HepG2 (cell line): Measurements from ENCODE around the gene INF2. TPM values are rescaled to one million over a fixed set of nuclear protein-coding genes. Genes with fewer than 3 reads are reported as not detected.
A peak's percentile ranks its signal among the peaks of the same experiment; 100 is the strongest.

Experiments used
- ATAC-seq: fragments of 200-7000 bp; cut with Tn5 transposase; 3 replicates; pipeline ENCODE4 v1.9.1; 2020; ENCODE audit warnings: mild to moderate bottlenecking, moderate library complexity
- BruUV-seq: library from RNA; stranded (reverse); fragments of 400-500 nt; replicated peaks from 2 replicates; lab custom pipeline; 2021; lab: Mats Ljungman, UMichigan
- CTCF ChIA-PET: fragments of 300-600 bp; formaldehyde crosslinking; extraction: SDS; loops from one replicate; lab custom pipeline; 2021; ENCODE audit warnings: low total read pairs, inconsistent platforms, low intra/inter-chr PET ratio; lab: Yijun Ruan, JAX
- POLR2A ChIA-PET: fragments of 350-600 bp; sonication (Branson Sonifier 250); formaldehyde crosslinking; loops from one replicate; lab custom pipeline; 2020; ENCODE audit warnings: antibody characterized with exemption, inconsistent platforms; lab: Yijun Ruan, JAX
- DNase-seq: peaks from one replicate; pipeline ENCODE4 v3.0.0-alpha.2; 2015; ENCODE audit warnings: low spot score
- FAIRE-seq: peaks from 3 replicates; lab custom pipeline; 2011; peaks lifted over from hg19 to GRCh38; lab: Jason Lieb, UNC
- H2AFZ ChIP-seq: one replicate; pipeline ENCODE4 v1.6.1; 2011; ENCODE audit warnings: low read length, inconsistent platforms
- H3K27ac ChIP-seq: fragments of 300-600 bp; 3 replicates; pipeline ENCODE4 v1.8.0; 2011; ENCODE audit warnings: mixed run types, mild to moderate bottlenecking, mixed read lengths, low read length, inconsistent platforms; ENCODE audit not compliant: insufficient read depth; ENCODE audit errors: extremely low read length
- H3K27me3 ChIP-seq, 2 experiments: fragments of 200-600 bp in 1 of 2; 2 replicates in 1 of 2; 3 replicates in 1 of 2; pipeline versions ENCODE4 v1.6.0 to v1.8.0; 2011; ENCODE audit warnings: low read length in 2 of 2, mild to moderate bottlenecking in 2 of 2, moderate library complexity in 2 of 2, inconsistent platforms in 1 of 2; ENCODE audit not compliant: insufficient read depth in 2 of 2, control insufficient read depth in 1 of 2
- H3K36me3 ChIP-seq, 2 experiments: fragments of 200-600 bp in 1 of 2; replicated peaks in 1 of 2; 2 replicates in 1 of 2; 3 replicates in 1 of 2; pipeline versions ENCODE4 v1.5.1 to v1.8.0; 2011; ENCODE audit warnings: low read length in 2 of 2, inconsistent platforms in 1 of 2; ENCODE audit not compliant: insufficient read depth in 2 of 2, control insufficient read depth in 1 of 2
- H3K4me1 ChIP-seq: 2 replicates; pipeline ENCODE4 v1.5.1; 2012; ENCODE audit warnings: low read length, inconsistent platforms; ENCODE audit not compliant: insufficient read depth
- H3K4me2 ChIP-seq: 2 replicates; pipeline ENCODE4 v1.6.0; 2011; ENCODE audit warnings: low read depth, low read length, inconsistent platforms
- H3K4me3 ChIP-seq, 3 experiments: fragments of 200-600 bp in 1 of 3; sonication (generic), shearing (Covaris generic) in 1 of 3; replicated peaks in 1 of 3; 2 replicates each; pipeline ENCODE4 v1.5.1; 2011 to 2016; ENCODE audit warnings: low read length in 3 of 3, inconsistent platforms in 2 of 3, low read depth in 2 of 3, mild to moderate bottlenecking in 2 of 3, control low read depth in 1 of 3, mixed read lengths in 1 of 3; ENCODE audit not compliant: insufficient read depth in 1 of 3
- H3K79me2 ChIP-seq: one replicate; pipeline ENCODE4 v1.6.1; 2011; ENCODE audit warnings: low read length, inconsistent platforms; ENCODE audit not compliant: insufficient read depth
- H3K9ac ChIP-seq: 2 replicates; pipeline ENCODE4 v1.6.0; 2011; ENCODE audit warnings: mild to moderate bottlenecking, low read depth, low read length, inconsistent platforms; ENCODE audit not compliant: insufficient read depth
- H3K9me3 ChIP-seq: 2 replicates; pipeline ENCODE4 v1.5.1; 2012; ENCODE audit warnings: mild to moderate bottlenecking, low read length
- H4K20me1 ChIP-seq: 2 replicates; pipeline ENCODE4 v1.6.0; 2011; ENCODE audit warnings: inconsistent platforms, mild to moderate bottlenecking, low read length, moderate library complexity; ENCODE audit not compliant: insufficient read depth
- ZNF260 ChIP-seq: sonication (generic); formaldehyde crosslinking; IDR thresholded peaks from 2 replicates; pipeline ENCODE4 v1.4.0; 2020; ENCODE audit warnings: missing genetic modification reagents, low read depth, mild to moderate bottlenecking, borderline replicate concordance
- ZNF687 ChIP-seq: sonication (generic); formaldehyde crosslinking; IDR thresholded peaks from 2 replicates; pipeline ENCODE4 v1.5.1; 2020; ENCODE audit warnings: mild to moderate bottlenecking, missing genetic modification reagents, moderate library complexity
- WGBS: methylation state at CpG from one replicate; pipeline ENCODE4 v1.1.6; 2017; ENCODE audit warnings: low lambda C conversion rate; 5-methylcytosine and 5-hydroxymethylcytosine counted together
- in situ Hi-C: cut with HindIII; loops from 2 replicates; pipeline ENCODE4 v1.10.0; 2017; ENCODE audit warnings: low pct_unique_long_range_greater_than_20kb; ENCODE audit not compliant: extremely low pct_ligation_motif_present
- intact Hi-C: fragments of 100-400 bp; cut with micrococcal nuclease; formaldehyde crosslinking; loops from one replicate; pipeline ENCODE4 v1.10.0; 2022; ENCODE audit not compliant: unreplicated experiment
- polyA plus RNA-seq, 8 experiments: library from polyadenylated mRNA; depleted of rRNA in 3 of 8; stranded (reverse) in 7 of 8; unstranded in 1 of 8; fragments of >200 nt; fragmentation: Illumina TruSeq in 4 of 8; extraction: Trizol in 4 of 8; gene quantifications; 2 replicates each; pipeline versions ENCODE4 v1.2.1 to v1.2.3, GENCODE V29; 2011 to 2016; ENCODE audit warnings: low read depth in 4 of 8, missing spikeins in 1 of 8, mixed read lengths in 1 of 8; ENCODE audit not compliant: insufficient read depth in 1 of 8
- total RNA-seq, 5 experiments: library from RNA; depleted of rRNA; stranded (reverse); fragments of >200 nt; fragmentation: Illumina TruSeq; extraction: Trizol; gene quantifications; 2 replicates each; pipeline ENCODE4 v1.2.3, GENCODE V29; 2016; ENCODE audit warnings: low read depth in 1 of 5

Gene INF2
- total and polyA plus RNA-seq, 2 of the 13 experiments (the other 11 are each of a cell fraction or from before 2014, with no cell fraction given): 16.4 to 26.4 TPM

- Histone ChIP-seq H3K79me2 (no peaks in the 10 kb centered on the region), H3K27ac (no peak overlapping the region), H3K4me1 (peaks cover 46% of the 10 kb centered on the region), H3K4me2 (no peak overlapping the region), H4K20me1 (no peaks in the 10 kb centered on the region), H3K9ac (no peak overlapping the region), H3K27me3 (peaks cover 10 to 53% of the 10 kb centered on the region in 2 experiments; a peak in 4 of 5 replicates), H3K36me3 (no peaks in the 10 kb centered on the region), H3K9me3 (no peaks in the 10 kb centered on the region), H3K4me3 (no peak overlapping the region), H2AFZ (no peak overlapping the region)
- FAIRE-seq (no peak), ATAC-seq (no peak), DNase-seq (no peak)
- ChIA-PET POLR2A (no interaction called here), CTCF (no interaction called here)
- peak; percentile 23; the same call in 1 of the 2 replicates for TF ChIP-seq ZNF687 (CRISPR knock-in tag)
- TF ChIP-seq ZNF260: no peak
- in situ Hi-C loops (loop anchor here (5.0 kb wide), 1 partner anchor 507 kb away; the partner anchor contains the start of gene KIF26A), intact Hi-C loops (no loop called here)
- no TSS peak for BruUV-seq
- 22% methylated on average over 7 of the region's 12 CpGs for WGBS
Observed at GRCh38 chr14:104644091-104644635, 45.3 kb upstream of the INF2 start.
